ENCODE measurements around the gene GPR62. TPM values are rescaled to one million over a fixed set of nuclear protein-coding genes. Genes with fewer than 3 reads are reported as not detected.

GPR62 gene
- total and polyA plus RNA-seq, 2 donors (not counting 3 experiments of a cell fraction or from before 2014, with no cell fraction given): 0.04 to 0.15 TPM

- FAIRE-seq (no peak), DNase-seq (ENCODE audit: low read depth, low spot score) (no peak)
- Histone ChIP-seq H4K20me1 (replicated peaks; ENCODE audit: control insufficient read depth, extremely low read depth, insufficient read depth, low read length) (no peaks in the 10 kb centered on the region), H3K9me1 (replicated peaks; ENCODE audit: control insufficient read depth, extremely low read depth, insufficient read depth, low read length) (no peaks in the 10 kb centered on the region), H3K9me3 (replicated peaks; ENCODE audit: control insufficient read depth, insufficient read depth, low read length) (no peaks in the 10 kb centered on the region), H3K27me3 (ENCODE audit: control insufficient read depth in 2 of 2, insufficient read depth in 2 of 2, low read length in 2 of 2) (no peaks in the 10 kb centered on the region), H3K4me1 (ENCODE audit: control insufficient read depth, extremely low read depth, insufficient read depth, low read length) (peaks cover 3% of the 10 kb centered on the region), H3K9ac (replicated peaks; ENCODE audit: extremely low read depth, insufficient read depth, low read length) (no peak overlapping the region), H3K36me3 (ENCODE audit: control insufficient read depth in 2 of 2, extremely low read depth in 1 of 2, insufficient read depth in 2 of 2, low read length in 2 of 2) (peaks cover 0 to 2% of the 10 kb centered on the region in 2 experiments), H3K27ac (ENCODE audit: insufficient read depth, low read depth, low read length) (no peak overlapping the region), H3K79me2 (ENCODE audit: control insufficient read depth, insufficient read depth, low read length) (no peaks in the 10 kb centered on the region), H3K4me2 (ENCODE audit: insufficient read depth, low read length) (no peak overlapping the region), H3K4me3 (replicated peaks in 1 of 3; ENCODE audit: insufficient read depth in 1 of 3, low read depth in 1 of 3, low read length in 3 of 3) (no peak overlapping the region), H2AFZ (ENCODE audit: low read depth, low read length) (no peak overlapping the region)
- CTCF ChIA-PET: interaction anchor here (0.9 to 4.1 kb wide), 3 partner anchors 11 to 13 kb away, joined by 3 to 20 read pairs (median 5); partner anchors contain the start of genes ABHD14A and ABHD14B
- POLR2A ChIA-PET: interaction anchor here (0.7 kb wide), 1 partner anchor 15 kb away, joined by 6 read pairs; no protein-coding TSS in a partner anchor
- dilution Hi-C loops (cut with MboI; ENCODE audit: extremely low pct_ligation_motif_present, low sequenced_read_pairs) (no loop called here), intact Hi-C loops (cut with micrococcal nuclease) (no loop called here)
- TF ChIP-seq EZH2 (IDR thresholded peaks at IDR 0.05; ENCODE audit: borderline replicate concordance, low read depth, low read length, severe bottlenecking): no peak
- no peak for TF ChIP-seq POLR2A (IDR thresholded peaks at IDR 0.05; ENCODE audit: low read depth, low read length)
- TF ChIP-seq MAX (IDR thresholded peaks at IDR 0.05; ENCODE audit: insufficient read depth, insufficient read length): no peak
- TF ChIP-seq GATA2 (IDR thresholded peaks at IDR 0.05; ENCODE audit: insufficient read depth, insufficient read length, low read depth, low read length): no peak
- no peak for TF ChIP-seq MYC (IDR thresholded peaks at IDR 0.05; ENCODE audit: low read depth, low read length)
- no peak for TF ChIP-seq POLR2AphosphoS5 (IDR thresholded peaks at IDR 0.05; ENCODE audit: insufficient read depth, low read depth, low read length)
- no peak for TF ChIP-seq CTCF (IDR thresholded peaks at IDR 0.05; ENCODE audit: extremely low read depth in 1 of 2, insufficient read depth in 1 of 2, low read depth in 1 of 2, low read length in 2 of 2)
- TF ChIP-seq JUN (IDR thresholded peaks at IDR 0.05; ENCODE audit: borderline replicate concordance, insufficient read depth, insufficient read length, low read depth): no peak
- no peak for TF ChIP-seq FOS (IDR thresholded peaks at IDR 0.05; ENCODE audit: borderline replicate concordance, insufficient read depth, low read length)
- no TSS peak for BruUV-seq (replicated peaks)
Measured at GRCh38 chr3:51961602-51962569, 6.7 kb downstream of the GPR62 start.

All from endothelial cell of umbilical vein (primary cell).